ENCODE data around the gene ANKRD63. TPM values are rescaled to one million over a fixed set of nuclear protein-coding genes. Genes with fewer than 3 reads are reported as not detected.

The ANKRD63 gene
- polyA plus RNA-seq, 1 donor (not counting 4 experiments of a cell fraction or from before 2014, with no cell fraction given): not detected

DNA sequence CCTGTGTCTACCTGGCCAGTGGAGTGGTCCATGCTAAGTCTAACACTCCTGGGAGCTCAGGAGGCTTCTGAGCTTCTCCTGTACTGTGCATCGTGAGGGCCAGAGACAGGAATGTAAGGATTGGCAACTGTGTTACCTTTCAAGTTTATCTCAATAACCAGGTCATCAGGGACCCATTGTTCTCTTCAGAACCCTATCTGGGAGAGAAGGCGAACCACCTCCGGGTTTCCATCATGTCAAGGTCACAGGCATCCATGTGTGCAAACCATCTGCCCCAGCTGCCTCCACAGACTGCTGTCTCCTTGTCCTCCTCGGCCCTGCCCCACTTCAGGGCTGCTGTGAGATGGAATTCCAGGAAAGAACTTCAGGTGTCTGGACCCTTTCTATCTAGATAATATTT is 5.9 kb downstream of the ANKRD63 start:
- peaks cover 21% of the 10 kb centered on the region for H3K27me3 ChIP-seq (ENCODE audit: control insufficient read depth, extremely low read depth, insufficient read depth, low read length)
- peaks cover 2% of the 10 kb centered on the region for H4K20me1 ChIP-seq (ENCODE audit: control insufficient read depth, extremely low read depth, insufficient read depth, low read length)
- no peaks in the 10 kb centered on the region for H3K4me1 ChIP-seq (ENCODE audit: control insufficient read depth, extremely low read depth, insufficient read depth, low read length)
- no peak overlapping the region for H3K9ac ChIP-seq (ENCODE audit: control insufficient read depth, extremely low read depth, insufficient read depth, low read length)
- no peak overlapping the region for H3K4me3 ChIP-seq (ENCODE audit: control insufficient read depth in 2 of 3, extremely low read depth in 1 of 3, insufficient read depth in 2 of 3, low read depth in 1 of 3, low read length in 3 of 3)
- peaks cover 22 to 25% of the 10 kb centered on the region in 2 experiments for H3K36me3 ChIP-seq (ENCODE audit: control insufficient read depth in 2 of 2, extremely low read depth in 1 of 2, insufficient read depth in 2 of 2, low read length in 2 of 2)
- no peak overlapping the region for H3K27ac ChIP-seq (ENCODE audit: control insufficient read depth, insufficient read depth, low read length)
- dilution Hi-C loops (cut with MboI; ENCODE audit: extremely low pct_ligation_motif_present, low sequenced_read_pairs): no loop called here
- H2AFZ ChIP-seq (ENCODE audit: control insufficient read depth, low read length): no peak overlapping the region
- no peak overlapping the region for H3K4me2 ChIP-seq (ENCODE audit: control insufficient read depth, extremely low read depth, insufficient read depth, low read depth, low read length)
- H3K9me3 ChIP-seq (ENCODE audit: control insufficient read depth, low read depth, low read length): no peaks in the 10 kb centered on the region
- TF ChIP-seq EZH2 (IDR thresholded peaks at IDR 0.05; ENCODE audit: low read length) (no peak), CTCF (optimal IDR thresholded peaks at IDR 0.05 in 1 of 3, IDR thresholded peaks at IDR 0.05 in 1 of 3, conservative IDR thresholded peaks at IDR 0.05 in 1 of 3; ENCODE audit: extremely low read depth in 1 of 3, insufficient read depth in 2 of 3, low read length in 3 of 3) (no peak)
- no peaks in the 10 kb centered on the region for H3K9me1 ChIP-seq (ENCODE audit: control insufficient read depth, extremely low read depth, insufficient read depth, low read length)
- no peak for DNase-seq (ENCODE audit: low read depth, low spot score)
- no peaks in the 10 kb centered on the region for H3K79me2 ChIP-seq (ENCODE audit: control insufficient read depth, insufficient read depth, low read length)
- FAIRE-seq: no peak

- no peak overlapping the region for H3K27ac ChIP-seq (ENCODE audit: control insufficient read depth, insufficient read depth, low read length)
- H4K20me1 ChIP-seq (ENCODE audit: control insufficient read depth, extremely low read depth, insufficient read depth, low read length): peaks cover 2% of the 10 kb centered on the region
- dilution Hi-C loops (cut with MboI; ENCODE audit: extremely low pct_ligation_motif_present, low sequenced_read_pairs): no loop called here
- no peak for DNase-seq (ENCODE audit: low read depth, low spot score)
- H3K79me2 ChIP-seq (ENCODE audit: control insufficient read depth, insufficient read depth, low read length): no peaks in the 10 kb centered on the region
- H3K9ac ChIP-seq (ENCODE audit: control insufficient read depth, extremely low read depth, insufficient read depth, low read length): no peak overlapping the region
- peaks cover 22 to 25% of the 10 kb centered on the region in 2 experiments for H3K36me3 ChIP-seq (ENCODE audit: control insufficient read depth in 2 of 2, extremely low read depth in 1 of 2, insufficient read depth in 2 of 2, low read length in 2 of 2)
- no peak for FAIRE-seq
- no peaks in the 10 kb centered on the region for H3K9me1 ChIP-seq (ENCODE audit: control insufficient read depth, extremely low read depth, insufficient read depth, low read length)
- no peaks in the 10 kb centered on the region for H3K4me1 ChIP-seq (ENCODE audit: control insufficient read depth, extremely low read depth, insufficient read depth, low read length)
- TF ChIP-seq EZH2 (IDR thresholded peaks at IDR 0.05; ENCODE audit: low read length) (no peak), CTCF (optimal IDR thresholded peaks at IDR 0.05 in 1 of 3, IDR thresholded peaks at IDR 0.05 in 1 of 3, conservative IDR thresholded peaks at IDR 0.05 in 1 of 3; ENCODE audit: extremely low read depth in 1 of 3, insufficient read depth in 2 of 3, low read length in 3 of 3) (no peak)
- H3K4me2 ChIP-seq (ENCODE audit: control insufficient read depth, extremely low read depth, insufficient read depth, low read depth, low read length): no peak overlapping the region
- no peaks in the 10 kb centered on the region for H3K9me3 ChIP-seq (ENCODE audit: control insufficient read depth, low read depth, low read length)
- no peak overlapping the region for H2AFZ ChIP-seq (ENCODE audit: control insufficient read depth, low read length)
- H3K27me3 ChIP-seq (ENCODE audit: control insufficient read depth, extremely low read depth, insufficient read depth, low read length): peaks cover 11% of the 10 kb centered on the region
- no peak overlapping the region for H3K4me3 ChIP-seq (ENCODE audit: control insufficient read depth in 2 of 3, extremely low read depth in 1 of 3, insufficient read depth in 2 of 3, low read depth in 1 of 3, low read length in 3 of 3)
Measured at GRCh38 chr15:40275954-40276353, 6.9 kb downstream of the ANKRD63 start.

All from keratinocyte (primary cell).